HG03575 (cell line): ENCODE data around the gene TGIF2.

Source experiments
- ATAC-seq: cut with Tn5 transposase; IDR thresholded peaks from one replicate; pipeline ENCODE4 v1.9.1; 2021; ENCODE audit not compliant: unreplicated experiment, insufficient number of reproducible peaks, low FRiP score; ENCODE audit errors: extremely low read depth

TGIF2 gene

GRCh38 chr20:36572701-36573102, 695 bp upstream of the TGIF2 start:
- no peak for ATAC-seq

DNA sequence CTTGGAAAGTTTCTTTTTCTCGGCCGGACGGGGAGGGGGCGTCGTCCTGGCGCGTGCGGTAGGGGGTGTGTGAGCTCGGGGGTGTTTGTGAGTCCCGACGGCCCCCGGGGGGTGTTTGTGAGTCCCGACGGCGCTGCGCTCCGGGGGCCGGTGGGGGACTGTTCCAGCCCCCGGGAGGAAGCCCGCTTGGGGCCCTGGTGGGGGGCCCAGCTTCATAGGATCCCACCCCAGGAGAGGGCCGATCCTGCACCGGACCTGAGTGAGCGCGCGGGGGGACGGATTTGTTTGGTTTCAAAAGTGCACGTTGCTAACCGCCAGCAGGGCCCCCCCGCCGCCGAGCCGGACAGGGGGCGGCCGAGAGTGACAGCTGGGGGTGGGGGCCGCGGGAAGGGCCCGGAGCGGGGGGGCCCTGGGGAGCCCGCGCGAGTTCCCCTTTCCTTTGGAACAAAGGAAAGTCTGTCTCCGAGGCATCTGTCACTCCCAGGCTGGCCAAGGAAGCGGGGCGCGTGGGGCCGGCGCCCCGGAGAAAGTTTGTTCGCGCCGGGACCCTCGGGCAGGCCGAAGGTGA, 485 bp downstream of the TGIF2 start:
- no peak for ATAC-seq

GRCh38 chr20:36574366-36575135, 1.2 kb downstream of the TGIF2 start:
- no peak for ATAC-seq

GRCh38 chr20:36576081-36576445, 2.7 kb downstream of the TGIF2 start:
- ATAC-seq, result no peak

- no peak for ATAC-seq
Observed at GRCh38 chr20:36578356-36579041, 5.1 kb downstream of the TGIF2 start.

- ATAC-seq, result no peak
Observed at GRCh38 chr20:36579996-36580545, 6.7 kb downstream of the TGIF2 start.

- no peak for ATAC-seq
Observed at GRCh38 chr20:36582322-36582721, 8.9 kb downstream of the TGIF2 start.

- ATAC-seq, result no peak
Observed at GRCh38 chr20:36582821-36583220, 9.4 kb downstream of the TGIF2 start.

DNA sequence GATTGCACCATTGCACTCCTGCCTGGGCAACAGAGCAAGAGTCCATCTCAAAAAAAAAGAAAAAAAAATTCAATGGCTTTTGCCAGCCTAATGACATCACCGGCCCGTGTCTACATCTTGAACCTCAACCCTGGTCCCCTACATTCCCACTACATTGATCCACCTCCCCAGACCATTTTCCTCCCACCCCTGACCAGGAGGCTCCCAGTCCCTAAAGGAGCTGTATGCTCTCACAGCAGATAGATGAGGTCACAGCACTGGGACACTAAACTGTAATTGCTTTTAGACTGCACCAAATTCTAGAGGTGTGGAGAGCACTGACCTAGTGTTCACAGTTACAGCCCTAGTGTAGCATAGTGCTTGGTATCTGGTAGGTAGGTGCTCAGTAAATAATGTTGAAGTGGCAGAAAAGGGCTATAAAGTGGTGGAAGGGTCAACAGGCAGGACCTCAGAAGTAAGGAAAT, 10.7 kb downstream of the TGIF2 start:
- ATAC-seq, result no peak

DNA sequence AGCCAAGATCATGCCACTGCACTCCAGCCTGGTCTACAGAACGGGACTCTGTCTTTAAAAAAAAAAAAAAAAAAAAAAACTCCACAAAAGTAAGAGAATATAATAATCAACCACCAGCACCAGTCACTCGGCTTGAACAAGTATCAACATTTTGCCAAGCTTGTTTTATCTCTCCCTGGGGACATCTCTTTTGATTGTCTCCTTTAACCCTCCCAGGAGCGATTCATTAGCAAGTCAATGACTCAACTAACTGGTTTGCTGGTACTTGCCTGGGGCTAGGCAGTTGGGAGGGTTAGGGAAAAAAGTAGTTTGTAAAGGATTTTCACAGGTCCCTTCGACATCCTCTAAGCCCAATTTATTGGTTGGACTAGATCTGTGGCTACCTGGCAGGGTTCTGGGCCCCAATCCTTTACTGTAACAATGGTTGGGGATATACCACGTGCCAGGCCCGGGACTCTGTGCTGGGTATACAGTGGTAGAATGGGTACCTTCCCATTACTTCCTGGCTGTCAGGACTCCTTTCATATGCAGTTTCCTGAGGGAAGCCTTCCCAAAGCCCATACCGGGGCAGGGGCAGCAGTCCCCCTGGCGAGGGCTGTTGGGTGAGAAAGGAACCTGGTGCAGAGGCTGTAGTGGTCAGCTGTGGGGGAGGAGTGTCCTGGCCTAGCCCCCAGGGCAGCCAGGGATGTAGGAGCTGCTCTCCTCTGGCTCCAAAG, 12.2 kb downstream of the TGIF2 start:
- ATAC-seq, result no peak

- ATAC-seq, result no peak
Observed at GRCh38 chr20:36587388-36588070, 14.1 kb downstream of the TGIF2 start.

DNA sequence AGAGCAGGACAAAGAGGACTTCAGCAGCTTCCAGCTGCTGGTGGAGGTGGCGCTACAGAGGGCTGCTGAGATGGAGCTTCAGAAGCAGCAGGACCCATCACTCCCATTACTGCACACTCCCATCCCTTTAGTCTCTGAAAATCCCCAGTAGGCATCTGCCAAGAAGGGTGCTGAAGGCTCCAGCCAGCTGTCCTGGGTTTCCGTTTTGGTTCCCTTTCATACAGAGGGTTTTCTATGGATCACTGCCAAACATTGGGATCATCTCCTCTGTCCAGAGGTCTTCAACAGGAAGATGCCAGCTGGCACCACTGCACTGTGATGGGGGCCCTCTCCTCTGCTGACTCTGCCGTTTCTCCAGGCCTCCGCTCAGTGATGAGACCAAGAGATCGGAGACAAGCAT, 17.9 kb downstream of the TGIF2 start:
- no peak for ATAC-seq

DNA sequence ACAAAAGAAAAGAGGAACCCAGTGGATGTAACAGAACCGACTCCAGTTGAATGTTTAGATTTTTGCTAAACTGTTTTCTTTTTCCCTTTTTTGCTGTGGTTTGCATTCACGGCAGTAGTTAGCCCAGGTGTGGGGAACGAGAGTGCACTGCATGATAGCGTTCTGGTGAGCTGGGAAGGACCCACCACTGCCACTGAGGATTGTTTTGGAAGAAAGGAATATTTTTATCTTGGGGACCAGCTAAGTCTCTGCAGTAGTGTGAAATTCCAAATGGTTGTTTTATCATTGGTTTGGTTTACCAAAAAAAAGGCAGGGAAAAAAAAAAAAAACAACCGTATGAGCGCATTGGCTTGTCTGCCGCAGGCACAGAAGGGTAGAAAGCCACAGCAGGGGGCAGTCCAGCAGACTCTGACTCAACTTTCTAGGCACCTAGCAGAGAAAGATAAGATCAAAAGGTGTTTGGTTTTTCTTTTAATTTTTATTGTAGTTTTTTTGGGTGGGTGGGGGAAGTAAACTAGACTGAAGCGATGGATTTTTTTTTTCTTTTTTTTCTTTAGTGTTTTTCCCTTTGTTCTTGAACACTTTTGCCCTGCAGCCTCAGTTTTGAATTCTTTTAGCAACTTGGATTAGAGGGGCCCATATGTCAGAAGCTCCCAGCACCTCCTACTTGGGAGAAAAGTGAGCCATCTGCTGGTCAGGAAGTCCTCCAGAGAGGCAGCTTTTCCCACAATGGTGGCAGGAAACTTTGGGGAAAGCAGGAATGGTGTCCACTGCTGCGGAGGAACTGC, 18.7 kb downstream of the TGIF2 start:
- no peak for ATAC-seq

DNA sequence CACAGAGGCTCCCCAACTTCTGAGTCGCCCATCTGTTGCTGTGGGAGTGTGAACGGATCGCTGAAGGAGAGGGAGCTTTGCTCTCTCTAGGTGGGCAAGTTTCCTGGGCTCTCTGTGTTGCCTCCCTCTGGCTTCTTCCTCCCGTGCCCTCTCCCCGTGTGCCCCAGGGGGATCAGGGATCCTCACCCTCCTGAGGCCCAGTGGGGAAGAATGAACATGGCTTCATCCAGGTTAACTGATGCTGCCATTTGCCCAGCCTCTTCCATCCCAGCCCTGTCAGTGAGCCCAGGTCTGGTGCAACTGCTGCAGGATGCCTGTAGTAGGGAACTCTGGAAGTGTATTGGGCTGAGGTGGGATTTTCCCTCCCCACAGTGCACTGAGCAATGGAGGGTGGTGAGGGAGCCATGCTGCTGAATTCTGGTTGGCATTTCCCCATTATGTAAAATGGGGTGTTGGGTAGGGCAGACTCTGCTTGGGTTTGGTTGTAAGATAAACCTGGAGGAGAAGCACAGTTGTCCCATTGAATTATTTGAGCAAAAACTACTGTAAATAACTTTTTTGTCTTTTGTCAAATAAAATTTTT, 20.0 kb downstream of the TGIF2 start:
- no peak for ATAC-seq

GRCh38 chr20:36599912-36600345, 26.5 kb downstream of the TGIF2 start:
- no peak for ATAC-seq

DNA sequence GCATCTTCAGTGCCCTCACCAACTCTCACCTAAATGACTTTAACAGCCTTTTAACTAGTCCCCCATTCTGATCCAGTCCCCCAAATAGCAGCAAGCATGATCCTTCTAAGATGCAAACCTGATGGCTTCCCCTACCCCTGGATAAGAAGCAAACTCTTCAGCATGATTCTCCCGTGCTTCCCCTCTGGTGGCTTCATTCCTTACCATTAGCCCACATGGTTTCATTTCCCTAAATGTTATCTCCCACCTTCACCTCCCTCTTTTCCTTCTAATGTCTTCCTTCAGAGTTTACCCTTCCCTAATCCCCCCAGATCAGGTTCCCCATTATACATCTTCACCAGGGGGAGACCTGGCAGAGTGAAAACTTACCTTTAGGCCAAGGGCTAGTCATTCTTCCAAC, 28.1 kb downstream of the TGIF2 start:
- no peak for ATAC-seq

- ATAC-seq, result peak; percentile 6
Observed at GRCh38 chr20:36604952-36605398, 31.6 kb downstream of the TGIF2 start.
